Measurements from ENCODE around the gene SUCLG1. TPM values are rescaled to one million over a fixed set of nuclear protein-coding genes. Genes with fewer than 3 reads are reported as not detected.
"Not testable (repeated sequence)": the region's sequence is repeated elsewhere in the genome, so short reads cannot be mapped to it uniquely, and the experiment has no call there.

Gene SUCLG1
- polyA plus RNA-seq, 1 donor = 189 TPM

GRCh38 chr2:84427235-84428138 lies 31.6 kb downstream of the SUCLG1 start:
- DNase-seq = no peak

GRCh38 chr2:84425310-84425709 lies 33.8 kb downstream of the SUCLG1 start:
- no peak for DNase-seq

DNA sequence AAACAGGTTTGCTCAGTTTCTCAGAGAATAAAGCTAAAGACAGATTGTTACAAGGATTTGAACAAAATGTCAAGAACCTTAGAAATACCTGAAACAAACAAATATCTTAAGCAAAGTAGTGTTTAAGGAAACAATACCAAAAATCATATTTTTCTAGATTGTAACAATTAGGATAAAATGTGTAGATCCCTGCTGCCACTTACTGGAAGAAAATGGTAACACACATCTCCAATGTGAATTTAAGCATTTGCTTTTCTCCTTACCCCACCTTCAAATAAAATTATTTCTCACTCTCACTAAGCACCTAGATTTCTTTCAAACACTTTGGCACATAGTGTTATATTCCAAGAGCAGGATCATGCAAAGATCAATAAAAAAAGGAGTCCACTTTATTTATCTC lies 34.9 kb downstream of the SUCLG1 start:
- DNase-seq = no peak

- no peak for DNase-seq
Observed at GRCh38 chr2:84421791-84422190, 37.3 kb downstream of the SUCLG1 start.

- no peak for DNase-seq
Observed at GRCh38 chr2:84421197-84421596, 37.9 kb downstream of the SUCLG1 start.

DNA sequence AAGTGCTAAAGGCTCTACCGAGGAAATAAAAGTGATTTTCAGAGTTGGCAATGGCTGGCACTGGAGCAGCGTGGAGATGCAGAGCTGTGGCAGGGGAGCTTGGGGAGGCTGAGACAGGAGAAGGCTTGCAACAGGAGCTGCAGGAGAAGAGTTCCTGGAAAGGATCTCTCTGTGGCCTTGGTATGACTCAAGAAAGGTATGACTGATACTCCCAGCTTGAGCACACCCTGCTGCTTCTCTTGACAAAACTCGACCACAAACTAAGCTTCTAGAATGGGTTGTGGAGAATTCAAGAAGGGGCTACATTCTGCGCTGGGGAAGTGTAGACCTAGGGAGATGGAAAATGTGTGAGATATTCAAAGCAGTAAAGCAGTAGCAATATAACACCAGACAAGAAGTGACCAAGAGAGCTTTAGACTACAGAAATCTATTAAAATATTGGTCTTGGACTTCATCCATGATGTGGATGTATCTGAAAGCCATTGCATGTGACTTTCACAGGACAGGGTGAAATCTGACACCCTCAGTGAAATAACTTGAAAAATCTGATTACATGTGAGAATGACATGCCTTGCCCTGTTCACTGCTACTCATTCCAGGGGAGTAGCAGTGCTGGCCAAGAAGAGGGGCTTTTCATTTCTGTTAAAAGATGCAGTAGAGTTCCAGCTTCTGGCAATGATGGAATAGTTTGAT lies 41.5 kb downstream of the SUCLG1 start:
- no peak for DNase-seq

DNA sequence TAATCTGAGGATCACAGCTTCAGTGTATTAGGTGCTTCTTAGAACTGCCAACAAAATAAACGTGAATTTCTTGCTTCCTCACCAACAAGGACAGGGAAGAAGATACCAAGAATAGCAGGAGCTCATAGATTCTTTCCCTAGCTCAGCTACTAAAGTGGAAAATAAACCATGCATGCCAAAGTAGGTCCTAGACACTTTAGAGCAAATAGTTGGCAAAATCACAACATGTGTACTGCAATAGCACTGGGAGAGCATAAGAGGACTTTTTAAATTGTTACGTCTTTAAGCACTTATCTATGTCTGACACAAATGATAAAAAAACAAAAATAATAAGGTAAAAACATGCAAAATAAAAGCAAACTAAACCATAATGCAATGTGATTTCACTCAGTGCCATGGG lies 49.5 kb downstream of the SUCLG1 start:
- DNase-seq = no peak

DNA sequence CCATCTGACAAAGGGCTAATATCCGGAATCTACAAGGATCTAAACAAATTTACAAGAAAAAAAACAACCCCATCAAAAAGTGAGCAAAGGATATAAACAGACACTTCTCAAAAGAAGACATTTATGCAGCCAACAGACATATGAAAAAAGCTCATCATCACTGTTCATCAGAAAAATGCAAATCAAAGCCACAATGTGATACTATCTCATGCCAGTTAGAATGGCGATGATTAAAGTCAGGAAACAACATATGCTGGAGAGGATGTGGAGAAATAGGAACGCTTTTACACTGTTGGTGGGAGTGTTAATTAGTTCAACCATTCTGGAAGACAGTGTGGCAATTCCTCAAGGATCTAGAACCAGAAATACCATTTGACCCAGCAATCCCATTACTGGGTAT lies 57.0 kb downstream of the SUCLG1 start:
- not testable (repeated sequence) for DNase-seq

DNA sequence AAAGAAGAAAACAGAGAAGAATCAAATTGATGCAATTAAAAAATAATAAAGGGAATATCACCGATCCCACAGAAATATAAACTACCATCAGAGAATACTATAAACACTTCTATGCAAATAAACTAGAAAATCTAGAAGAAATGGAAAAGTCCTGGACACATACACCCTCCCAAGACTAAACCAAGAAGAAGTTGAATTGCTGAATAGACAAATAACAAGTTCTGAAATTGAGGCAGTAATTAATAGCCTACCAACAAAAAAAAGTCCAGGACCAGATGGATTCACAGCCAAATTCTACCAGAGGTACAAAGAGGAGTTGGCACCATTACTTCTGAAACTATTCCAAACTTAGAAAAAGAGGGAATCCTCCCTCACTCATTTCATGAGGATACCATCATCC lies 59.2 kb downstream of the SUCLG1 start:
- not testable (repeated sequence) for DNase-seq

GRCh38 chr2:84395820-84396219 lies 63.3 kb downstream of the SUCLG1 start:
- no peak for DNase-seq

GRCh38 chr2:84394628-84395027 lies 64.5 kb downstream of the SUCLG1 start:
- DNase-seq = no peak

DNA sequence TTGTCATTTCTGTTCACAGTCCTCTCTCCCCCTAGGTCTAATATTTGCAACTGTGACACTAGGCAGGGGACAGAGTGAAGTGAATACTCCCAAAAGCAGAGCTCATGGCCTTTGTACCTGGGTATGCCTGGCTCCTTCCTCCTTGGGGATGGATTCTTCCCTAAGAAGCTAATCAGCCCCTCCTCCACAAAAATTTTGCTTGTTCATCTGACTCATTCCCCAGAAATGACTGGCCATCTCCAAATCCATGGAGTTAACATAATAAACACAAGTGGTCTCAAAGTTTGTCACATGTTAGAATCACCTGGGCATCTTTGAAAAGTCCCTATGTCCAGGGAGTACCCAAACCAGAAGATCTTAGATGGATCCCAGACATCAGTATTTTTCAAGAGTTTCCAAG lies 65.3 kb downstream of the SUCLG1 start:
- no peak for DNase-seq

- DNase-seq = no peak
Observed at GRCh38 chr2:84389794-84390193, 69.3 kb downstream of the SUCLG1 start.

GRCh38 chr2:84388921-84389490 lies 70.1 kb downstream of the SUCLG1 start:
- DNase-seq = no peak

DNA sequence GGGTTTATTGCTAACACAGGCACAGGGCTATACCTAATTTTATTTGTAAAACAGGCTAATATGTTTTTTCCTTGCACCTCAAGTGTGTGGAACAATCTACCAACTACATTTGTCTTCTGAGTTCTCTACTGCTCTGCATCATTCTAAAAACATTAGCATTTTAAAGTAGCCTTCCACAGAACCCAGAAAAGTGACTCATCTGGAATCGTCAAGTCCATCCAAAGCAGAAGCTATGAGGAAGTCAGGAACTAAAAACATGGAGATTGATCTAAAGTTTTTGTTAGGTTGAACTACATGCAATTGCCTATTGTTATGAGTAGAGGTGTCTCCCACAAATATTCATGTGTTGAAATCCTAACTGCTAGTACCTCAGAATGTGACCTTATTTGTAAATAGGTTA lies 70.9 kb downstream of the SUCLG1 start:
- no peak for DNase-seq

GRCh38 chr2:84386336-84387040 lies 72.6 kb downstream of the SUCLG1 start:
- DNase-seq = no peak

DNA sequence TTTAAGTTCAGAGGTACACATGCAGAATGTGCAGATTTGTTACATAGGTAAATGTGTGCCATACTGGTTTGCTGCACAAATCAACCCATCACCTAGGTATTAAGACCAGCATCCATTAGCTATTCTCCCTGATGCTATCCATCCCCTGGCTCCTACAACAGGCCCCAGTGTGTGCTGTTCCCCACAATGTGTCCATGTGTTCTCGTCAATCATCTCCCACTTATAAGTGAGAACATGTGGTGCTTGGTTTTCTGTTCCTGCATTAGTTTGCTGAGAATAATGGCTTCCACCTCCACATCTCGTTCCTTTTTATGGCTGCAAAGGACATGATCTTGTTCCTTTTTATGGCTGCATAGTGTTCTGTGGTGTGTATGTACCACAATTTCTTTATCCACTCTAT lies 75.8 kb downstream of the SUCLG1 start:
- no peak for DNase-seq

GRCh38 chr2:84380875-84381274 lies 78.2 kb downstream of the SUCLG1 start:
- DNase-seq = no peak

- no peak for DNase-seq
Observed at GRCh38 chr2:84378960-84379359, 80.1 kb downstream of the SUCLG1 start.

- DNase-seq = no peak
Observed at GRCh38 chr2:84375020-84375419, 84.1 kb downstream of the SUCLG1 start.

DNA sequence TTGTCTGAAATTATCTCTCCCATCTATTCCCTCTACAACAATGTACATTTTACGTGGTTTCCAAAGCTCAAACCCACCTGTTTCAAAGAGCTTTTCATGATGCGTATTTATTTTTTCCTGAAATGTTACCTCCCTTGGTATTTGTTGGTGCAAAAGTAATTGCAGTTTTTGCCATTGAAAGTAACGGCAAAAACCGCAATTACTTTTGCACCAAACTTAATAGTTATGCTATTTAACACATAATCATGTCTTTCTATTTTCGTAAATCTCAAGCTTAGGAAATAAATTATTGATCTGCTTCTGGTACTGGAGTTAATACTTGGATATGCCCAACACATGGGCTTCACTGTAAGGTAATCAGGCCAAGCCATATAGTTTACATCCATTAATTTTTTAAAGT lies 85.2 kb downstream of the SUCLG1 start:
- DNase-seq = no peak

Measured in left kidney (tissue), 2 donors.